HG03045 (cell line): ENCODE measurements around the gene ANKS1A.
"Not testable (repeated sequence)": the region's sequence is repeated elsewhere in the genome, so short reads cannot be mapped to it uniquely, and the experiment has no call there.

Source experiments
- ATAC-seq: cut with Tn5 transposase; IDR thresholded peaks from one replicate; pipeline ENCODE4 v1.9.1; 2021; ENCODE audit warnings: mild to moderate bottlenecking, moderate library complexity; ENCODE audit not compliant: unreplicated experiment

Gene ANKS1A

GRCh38 chr6:35092362-35093117 is 203.5 kb downstream of the ANKS1A start:
- ATAC-seq, result no peak

GRCh38 chr6:35093118-35093445 is 204.0 kb downstream of the ANKS1A start:
- no peak for ATAC-seq

GRCh38 chr6:35093783-35094182 is 204.7 kb downstream of the ANKS1A start:
- no peak for ATAC-seq

- no peak for ATAC-seq
These were observed 205.1 kb downstream of the ANKS1A start for GRCh38 chr6:35094183-35094582.

GRCh38 chr6:35096129-35096862 is 207.2 kb downstream of the ANKS1A start:
- no peak for ATAC-seq

GRCh38 chr6:35099116-35099515 is 210.1 kb downstream of the ANKS1A start:
- no peak for ATAC-seq

GRCh38 chr6:35105078-35105477 is 216.0 kb downstream of the ANKS1A start:
- ATAC-seq, result no peak

- not testable (repeated sequence) for ATAC-seq
These were observed 217.0 kb downstream of the ANKS1A start for GRCh38 chr6:35106061-35106460.

GRCh38 chr6:35107208-35107607 is 218.2 kb downstream of the ANKS1A start:
- ATAC-seq, result not testable (repeated sequence)

- not testable (repeated sequence) for ATAC-seq
These were observed 218.7 kb downstream of the ANKS1A start for GRCh38 chr6:35107761-35108160.

GRCh38 chr6:35108309-35108885 is 219.3 kb downstream of the ANKS1A start:
- no peak for ATAC-seq

- no peak for ATAC-seq
These were observed 231.7 kb downstream of the ANKS1A start for GRCh38 chr6:35120746-35121145.

- ATAC-seq, result no peak
These were observed 235.3 kb downstream of the ANKS1A start for GRCh38 chr6:35124356-35124755.

GRCh38 chr6:35128042-35128441 is 239.0 kb downstream of the ANKS1A start:
- no peak for ATAC-seq

GRCh38 chr6:35128496-35128895 is 239.4 kb downstream of the ANKS1A start:
- ATAC-seq, result no peak

GRCh38 chr6:35136185-35136584 is 247.1 kb downstream of the ANKS1A start:
- no peak for ATAC-seq

GRCh38 chr6:35138191-35138590 is 249.1 kb downstream of the ANKS1A start:
- not testable (repeated sequence) for ATAC-seq

GRCh38 chr6:35139470-35139869 is 250.4 kb downstream of the ANKS1A start:
- no peak for ATAC-seq

GRCh38 chr6:35139924-35140638 is 251.0 kb downstream of the ANKS1A start:
- ATAC-seq, result no peak

- ATAC-seq, result no peak
These were observed 251.6 kb downstream of the ANKS1A start for GRCh38 chr6:35140639-35141006.
